ENCODE measurements around the gene TMEM63A. TPM values are rescaled to one million over a fixed set of nuclear protein-coding genes. Genes with fewer than 3 reads are reported as not detected.

TMEM63A gene
- polyA plus RNA-seq, 1 of the 3 experiments (the other 2 are of a cell fraction), result 13.5 TPM

- TF ChIP-seq RCOR1 (IDR thresholded peaks at IDR 0.05; ENCODE audit: low read length), result no peak
- no peak for TF ChIP-seq SIN3A (IDR thresholded peaks at IDR 0.05; ENCODE audit: borderline replicate concordance, low read depth, low read length)
- TF ChIP-seq RFX5 (IDR thresholded peaks at IDR 0.05; ENCODE audit: low read length), result no peak
Measured at GRCh38 chr1:225845097-225845496, 37.1 kb downstream of the TMEM63A start (continued).

DNA sequence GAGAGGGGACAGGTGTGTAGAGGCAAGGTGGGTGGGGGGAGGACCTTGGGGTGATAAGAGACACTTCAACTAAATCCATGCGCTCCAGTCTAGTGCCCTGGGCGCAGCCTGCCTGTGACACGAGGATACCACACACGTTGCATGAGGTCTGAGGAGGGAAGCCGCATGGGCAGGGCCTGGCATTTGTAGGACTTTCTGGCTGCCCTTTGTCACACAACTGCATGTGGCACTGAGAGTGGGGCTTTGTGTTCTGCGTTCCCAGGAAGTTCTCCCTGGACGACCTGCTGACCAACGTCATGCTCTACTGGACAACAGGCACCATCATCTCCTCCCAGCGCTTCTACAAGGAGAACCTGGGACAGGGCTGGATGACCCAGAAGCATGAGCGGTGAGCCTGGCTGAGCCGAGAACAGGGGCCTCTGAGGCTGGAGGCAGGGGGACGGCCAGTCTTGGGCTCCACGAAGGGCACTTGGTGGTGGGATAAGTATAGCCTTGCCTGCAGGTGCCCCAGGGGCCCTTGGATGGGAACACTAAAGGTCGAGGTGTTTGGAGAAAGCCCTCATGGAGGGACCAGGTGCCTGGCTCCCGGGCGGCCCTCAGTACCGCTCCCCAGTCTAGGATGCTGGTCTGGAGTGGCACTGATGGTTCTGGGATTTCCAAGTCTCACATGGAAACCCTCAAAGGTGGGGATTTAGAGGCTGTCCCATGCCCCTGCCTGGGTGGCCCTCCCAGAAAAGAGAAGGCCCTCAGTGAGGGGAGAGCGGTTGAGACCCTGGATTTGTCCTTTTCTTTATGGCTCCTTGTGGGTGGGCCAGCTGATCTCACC lies 37.7 kb downstream of the TMEM63A start:
- Histone ChIP-seq H3F3A (replicated peaks; ENCODE audit: insufficient read depth) (no peaks in the 10 kb centered on the region), H3K9ac (no peak overlapping the region), H4K20me1 (ENCODE audit: insufficient read depth) (no peaks in the 10 kb centered on the region), H3K79me2 (ENCODE audit: insufficient read depth) (no peaks in the 10 kb centered on the region), H3K9me2 (no peaks in the 10 kb centered on the region), H3K27ac (ENCODE audit: low read depth in 2 of 2, low read length in 1 of 2) (no peak overlapping the region), H3K4me3 (ENCODE audit: low read depth in 2 of 2, low read length in 1 of 2) (no peak overlapping the region), H3K27me3 (ENCODE audit: insufficient read depth) (no peaks in the 10 kb centered on the region), H3K36me3 (replicated peaks in 1 of 2; ENCODE audit: control insufficient read depth in 1 of 2, insufficient read depth in 2 of 2, low read length in 1 of 2) (peaks cover 6 to 30% of the 10 kb centered on the region in 2 experiments), H2AFZ (ENCODE audit: low read depth) (no peak overlapping the region), H3K4me1 (ENCODE audit: control insufficient read depth in 1 of 2, insufficient read depth in 2 of 2, low read depth in 1 of 2, low read length in 1 of 2) (peaks cover 0 to 7% of the 10 kb centered on the region in 2 experiments; a peak in 1 of 4 replicates), H3K4me2 (no peak overlapping the region), H3K9me3 (no peaks in the 10 kb centered on the region)
- 95% methylated on average over 12 of the region's 18 CpGs for WGBS (ENCODE audit: low lambda C conversion rate)
- DNase-seq, result no peak
- CTCF ChIA-PET, result interaction anchor here (0.9 to 2.3 kb wide), 5 partner anchors 66 to 372 kb away, joined by 3 to 22 read pairs (median 4); partner anchors contain the start of gene SRP9
- TF ChIP-seq POLR2AphosphoS5 (IDR thresholded peaks at IDR 0.05; ENCODE audit: low read depth, low read length), result no peak
- no peak for TF ChIP-seq YY1 (IDR thresholded peaks at IDR 0.05; ENCODE audit: low read depth)
- TF ChIP-seq, protein P1, sequence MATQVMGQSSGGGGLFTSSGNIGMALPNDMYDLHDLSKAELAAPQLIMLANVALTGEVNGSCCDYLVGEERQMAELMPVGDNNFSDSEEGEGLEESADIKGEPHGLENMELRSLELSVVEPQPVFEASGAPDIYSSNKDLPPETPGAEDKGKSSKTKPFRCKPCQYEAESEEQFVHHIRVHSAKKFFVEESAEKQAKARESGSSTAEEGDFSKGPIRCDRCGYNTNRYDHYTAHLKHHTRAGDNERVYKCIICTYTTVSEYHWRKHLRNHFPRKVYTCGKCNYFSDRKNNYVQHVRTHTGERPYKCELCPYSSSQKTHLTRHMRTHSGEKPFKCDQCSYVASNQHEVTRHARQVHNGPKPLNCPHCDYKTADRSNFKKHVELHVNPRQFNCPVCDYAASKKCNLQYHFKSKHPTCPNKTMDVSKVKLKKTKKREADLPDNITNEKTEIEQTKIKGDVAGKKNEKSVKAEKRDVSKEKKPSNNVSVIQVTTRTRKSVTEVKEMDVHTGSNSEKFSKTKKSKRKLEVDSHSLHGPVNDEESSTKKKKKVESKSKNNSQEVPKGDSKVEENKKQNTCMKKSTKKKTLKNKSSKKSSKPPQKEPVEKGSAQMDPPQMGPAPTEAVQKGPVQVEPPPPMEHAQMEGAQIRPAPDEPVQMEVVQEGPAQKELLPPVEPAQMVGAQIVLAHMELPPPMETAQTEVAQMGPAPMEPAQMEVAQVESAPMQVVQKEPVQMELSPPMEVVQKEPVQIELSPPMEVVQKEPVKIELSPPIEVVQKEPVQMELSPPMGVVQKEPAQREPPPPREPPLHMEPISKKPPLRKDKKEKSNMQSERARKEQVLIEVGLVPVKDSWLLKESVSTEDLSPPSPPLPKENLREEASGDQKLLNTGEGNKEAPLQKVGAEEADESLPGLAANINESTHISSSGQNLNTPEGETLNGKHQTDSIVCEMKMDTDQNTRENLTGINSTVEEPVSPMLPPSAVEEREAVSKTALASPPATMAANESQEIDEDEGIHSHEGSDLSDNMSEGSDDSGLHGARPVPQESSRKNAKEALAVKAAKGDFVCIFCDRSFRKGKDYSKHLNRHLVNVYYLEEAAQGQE (IDR thresholded peaks at IDR 0.05; ENCODE audit: low read depth, low read length), result no peak
- TF ChIP-seq JUND (IDR thresholded peaks at IDR 0.05), result no peak
- no peak for TF ChIP-seq GABPA (IDR thresholded peaks at IDR 0.05; ENCODE audit: low read depth)
- no peak for TF ChIP-seq FOXJ3 (CRISPR knock-in tag; IDR thresholded peaks at IDR 0.05)
- no peak for TF ChIP-seq CHD2 (IDR thresholded peaks at IDR 0.05; ENCODE audit: low read length, partially characterized antibody)
- no peak for TF ChIP-seq NRF1 (IDR thresholded peaks at IDR 0.05; ENCODE audit: low read depth, low read length)
- no peak for TF ChIP-seq SIN3A (IDR thresholded peaks at IDR 0.05; ENCODE audit: borderline replicate concordance, low read depth, low read length)
- no peak for TF ChIP-seq IRF3 (IDR thresholded peaks at IDR 0.05; ENCODE audit: low read depth, low read length)
- POLR2A ChIA-PET, result no interaction called here

All from SK-N-SH (cell line).